Esophagus squamous epithelium (tissue), 4 donors: ENCODE results near the gene IQCH.

Source experiments
- POLR2A ChIP-seq, 4 donors: fragments of 450-650 bp; IDR thresholded peaks; one replicate each; pipeline ENCODE4 v1.6.1; 2017; ENCODE audit warnings: antibody characterized with exemption in 4 of 4, mild to moderate bottlenecking in 4 of 4, moderate library complexity in 3 of 4
- TF ChIP-seq, protein P1 (sequence below), 6 experiments: fragments of 450-650 bp in 4 of 6; fragments of 200-600 bp in 2 of 6; sonication (generic) in 2 of 6; IDR thresholded peaks; one replicate each; pipeline ENCODE4 v1.5.1; 2016 to 2019; ENCODE audit warnings: antibody characterized with exemption in 6 of 6, mild to moderate bottlenecking in 4 of 6, moderate library complexity in 4 of 6

- TF ChIP-seq, protein P1, sequence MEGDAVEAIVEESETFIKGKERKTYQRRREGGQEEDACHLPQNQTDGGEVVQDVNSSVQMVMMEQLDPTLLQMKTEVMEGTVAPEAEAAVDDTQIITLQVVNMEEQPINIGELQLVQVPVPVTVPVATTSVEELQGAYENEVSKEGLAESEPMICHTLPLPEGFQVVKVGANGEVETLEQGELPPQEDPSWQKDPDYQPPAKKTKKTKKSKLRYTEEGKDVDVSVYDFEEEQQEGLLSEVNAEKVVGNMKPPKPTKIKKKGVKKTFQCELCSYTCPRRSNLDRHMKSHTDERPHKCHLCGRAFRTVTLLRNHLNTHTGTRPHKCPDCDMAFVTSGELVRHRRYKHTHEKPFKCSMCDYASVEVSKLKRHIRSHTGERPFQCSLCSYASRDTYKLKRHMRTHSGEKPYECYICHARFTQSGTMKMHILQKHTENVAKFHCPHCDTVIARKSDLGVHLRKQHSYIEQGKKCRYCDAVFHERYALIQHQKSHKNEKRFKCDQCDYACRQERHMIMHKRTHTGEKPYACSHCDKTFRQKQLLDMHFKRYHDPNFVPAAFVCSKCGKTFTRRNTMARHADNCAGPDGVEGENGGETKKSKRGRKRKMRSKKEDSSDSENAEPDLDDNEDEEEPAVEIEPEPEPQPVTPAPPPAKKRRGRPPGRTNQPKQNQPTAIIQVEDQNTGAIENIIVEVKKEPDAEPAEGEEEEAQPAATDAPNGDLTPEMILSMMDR (IDR thresholded peaks at IDR 0.05), result no peak
- TF ChIP-seq POLR2A (IDR thresholded peaks at IDR 0.05), result no peak
These were observed 22.0 kb upstream of the IQCH start for GRCh38 chr15:67232591-67232990.
